Parathyroid adenoma (tissue), 2 donors: ENCODE results near the gene PRDX3.

Source experiments
- H2AFZ ChIP-seq: fragments of 300-600 bp; sonication (generic); one replicate; pipeline ENCODE4 v1.7.0; 2017; ENCODE audit warnings: antibody characterized with exemption, mild to moderate bottlenecking
- H3K27ac ChIP-seq: fragments of 300-600 bp; sonication (generic); one replicate; pipeline ENCODE4 v1.7.0; 2017
- H3K27me3 ChIP-seq: fragments of 300-600 bp; sonication (generic); one replicate; pipeline ENCODE4 v1.7.0; 2017; ENCODE audit warnings: low read length; ENCODE audit not compliant: control insufficient read depth, insufficient read depth
- H3K36me3 ChIP-seq: fragments of 300-600 bp; sonication (generic); one replicate; pipeline ENCODE4 v1.7.0; 2017; ENCODE audit warnings: low read length; ENCODE audit not compliant: control insufficient read depth, insufficient read depth
- H3K4me1 ChIP-seq: fragments of 300-600 bp; sonication (generic); one replicate; pipeline ENCODE4 v1.7.0; 2017; ENCODE audit warnings: control low read depth
- H3K4me2 ChIP-seq: fragments of 300-600 bp; sonication (generic); one replicate; pipeline ENCODE4 v1.7.0; 2017; ENCODE audit warnings: low read length
- H3K4me3 ChIP-seq: fragments of 300-600 bp; sonication (generic); one replicate; pipeline ENCODE4 v1.7.0; 2017; ENCODE audit warnings: low read depth, low read length
- H3K79me2 ChIP-seq: fragments of 300-600 bp; sonication (generic); one replicate; pipeline ENCODE4 v1.7.0; 2017; ENCODE audit warnings: control low read depth
- H3K9ac ChIP-seq: fragments of 300-600 bp; sonication (generic); one replicate; pipeline ENCODE4 v1.7.0; 2017; ENCODE audit warnings: mild to moderate bottlenecking
- H3K9me3 ChIP-seq: fragments of 300-600 bp; sonication (generic); one replicate; pipeline ENCODE4 v1.7.0; 2017; ENCODE audit warnings: low read length; ENCODE audit not compliant: control insufficient read depth
- TF ChIP-seq, protein P1 (sequence below): fragments of 300-600 bp; sonication (generic); IDR thresholded peaks from one replicate; pipeline ENCODE4 v1.7.0; 2017; ENCODE audit warnings: antibody characterized with exemption, mild to moderate bottlenecking
- donor health status: primary hyperparathyroidism.

Gene PRDX3

DNA sequence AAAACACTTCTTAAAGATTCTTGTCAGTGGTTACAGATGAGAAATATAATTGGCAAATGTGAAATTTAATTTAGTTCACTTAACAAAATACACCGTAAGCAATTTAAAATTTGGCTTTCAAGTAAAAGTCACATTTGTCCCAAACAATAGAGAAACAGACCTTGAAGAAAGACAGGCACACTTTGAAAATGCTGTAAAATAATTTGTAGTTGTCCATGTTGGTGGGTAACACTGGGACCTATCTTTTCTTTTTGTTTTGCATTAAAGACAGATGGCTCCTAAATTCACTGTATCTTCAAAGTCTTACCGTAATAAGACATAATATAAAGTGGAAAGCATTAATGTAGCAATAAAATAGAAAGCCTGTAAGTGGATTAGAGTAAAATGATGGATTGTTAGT, 32.0 kb upstream of the PRDX3 start:
- no peak overlapping the region for H2AFZ ChIP-seq
- no peaks in the 10 kb centered on the region for H3K27me3 ChIP-seq
- TF ChIP-seq, protein P1, sequence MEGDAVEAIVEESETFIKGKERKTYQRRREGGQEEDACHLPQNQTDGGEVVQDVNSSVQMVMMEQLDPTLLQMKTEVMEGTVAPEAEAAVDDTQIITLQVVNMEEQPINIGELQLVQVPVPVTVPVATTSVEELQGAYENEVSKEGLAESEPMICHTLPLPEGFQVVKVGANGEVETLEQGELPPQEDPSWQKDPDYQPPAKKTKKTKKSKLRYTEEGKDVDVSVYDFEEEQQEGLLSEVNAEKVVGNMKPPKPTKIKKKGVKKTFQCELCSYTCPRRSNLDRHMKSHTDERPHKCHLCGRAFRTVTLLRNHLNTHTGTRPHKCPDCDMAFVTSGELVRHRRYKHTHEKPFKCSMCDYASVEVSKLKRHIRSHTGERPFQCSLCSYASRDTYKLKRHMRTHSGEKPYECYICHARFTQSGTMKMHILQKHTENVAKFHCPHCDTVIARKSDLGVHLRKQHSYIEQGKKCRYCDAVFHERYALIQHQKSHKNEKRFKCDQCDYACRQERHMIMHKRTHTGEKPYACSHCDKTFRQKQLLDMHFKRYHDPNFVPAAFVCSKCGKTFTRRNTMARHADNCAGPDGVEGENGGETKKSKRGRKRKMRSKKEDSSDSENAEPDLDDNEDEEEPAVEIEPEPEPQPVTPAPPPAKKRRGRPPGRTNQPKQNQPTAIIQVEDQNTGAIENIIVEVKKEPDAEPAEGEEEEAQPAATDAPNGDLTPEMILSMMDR, result no peak
- no peaks in the 10 kb centered on the region for H3K9me3 ChIP-seq
- peaks cover 29% of the 10 kb centered on the region for H3K4me1 ChIP-seq
- peak overlapping the region; percentile 89 for H3K4me3 ChIP-seq
- peak overlapping the region; percentile 90 for H3K27ac ChIP-seq
- no peak overlapping the region for H3K9ac ChIP-seq
- H3K4me2 ChIP-seq, result peak overlapping the region; percentile 57
- peaks cover 35% of the 10 kb centered on the region for H3K79me2 ChIP-seq
- no peaks in the 10 kb centered on the region for H3K36me3 ChIP-seq

DNA sequence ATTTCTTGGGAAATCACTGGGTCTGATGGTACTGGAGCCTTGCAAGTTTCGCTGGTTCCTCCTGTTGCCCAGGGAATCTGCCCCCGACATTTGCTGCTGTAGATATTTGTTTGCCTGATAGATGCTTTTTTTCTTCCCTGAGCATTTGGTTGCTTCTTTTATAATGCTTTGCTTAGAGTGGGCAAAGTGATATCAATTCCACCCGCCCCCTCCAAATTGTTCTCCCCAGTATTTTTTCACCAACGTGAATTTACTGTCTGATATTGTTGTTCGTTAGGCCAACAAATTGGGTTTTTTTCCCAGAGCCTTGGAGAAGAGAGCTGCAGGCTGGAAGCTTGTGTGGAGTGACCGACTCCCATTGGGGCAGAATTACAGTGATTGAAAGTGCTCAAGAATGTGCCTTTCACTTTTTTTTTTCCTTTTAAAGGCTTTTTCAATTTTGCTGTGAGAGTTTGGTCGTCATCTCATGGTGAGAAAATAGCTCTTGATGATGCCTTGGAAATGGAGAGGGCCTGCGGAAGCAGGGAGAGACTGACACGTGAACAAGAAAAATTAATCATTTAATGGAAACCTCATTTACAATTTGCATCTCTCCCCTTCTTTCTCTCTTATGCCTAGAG, 31.2 kb upstream of the PRDX3 start:
- peaks cover 27% of the 10 kb centered on the region for H3K79me2 ChIP-seq
- H3K27ac ChIP-seq, result peak overlapping the region; percentile 90
- H3K4me1 ChIP-seq, result peaks cover 23% of the 10 kb centered on the region

DNA sequence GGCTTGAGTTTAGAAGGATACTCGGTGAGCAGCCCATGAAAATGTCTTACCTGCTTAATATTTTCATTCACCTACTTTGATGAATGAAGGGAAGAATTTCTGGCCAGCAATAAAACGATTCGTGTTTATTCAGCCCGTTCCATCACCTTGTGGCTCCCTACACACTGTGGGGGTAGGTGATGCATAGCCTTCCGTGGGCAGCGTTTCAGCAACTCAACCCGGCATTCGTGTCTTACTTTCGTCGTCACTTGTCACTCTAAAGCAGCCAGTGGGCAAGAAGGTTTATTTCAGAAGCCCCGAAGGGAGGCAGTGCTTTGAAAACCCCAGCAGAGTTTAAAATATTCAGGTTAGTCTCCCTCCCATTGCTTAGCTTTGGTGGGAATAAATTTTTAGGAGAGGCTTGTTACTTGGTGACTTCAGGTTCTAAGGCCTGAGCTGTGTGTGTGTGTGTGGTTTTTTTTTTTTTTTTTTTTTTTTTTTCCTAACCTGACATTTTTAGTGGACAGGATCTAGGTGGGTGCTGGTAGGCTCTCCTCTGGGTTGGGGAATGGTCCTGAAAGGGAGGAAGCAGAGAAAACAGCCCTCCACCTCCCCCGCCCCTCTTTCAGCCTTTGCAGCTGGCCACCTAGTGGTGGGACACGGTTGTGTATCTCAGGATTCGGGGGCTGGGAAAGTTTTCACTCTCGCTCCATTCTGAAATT, 30.6 kb upstream of the PRDX3 start:
- Histone ChIP-seq H3K4me2 (peak overlapping the region; percentile 57), H3K79me2 (peaks cover 20% of the 10 kb centered on the region), H3K4me1 (peaks cover 16% of the 10 kb centered on the region), H3K4me3 (peak overlapping the region; percentile 89), H3K27me3 (no peaks in the 10 kb centered on the region), H3K9ac (no peak overlapping the region), H3K36me3 (no peaks in the 10 kb centered on the region), H3K9me3 (no peaks in the 10 kb centered on the region), H2AFZ (peak overlapping the region; percentile 5), H3K27ac (peak overlapping the region; percentile 90)
- TF ChIP-seq, protein P1, result peak; percentile 79

More for the DNA sequence above, 31.2 kb upstream of the PRDX3 start:
- no peaks in the 10 kb centered on the region for H3K27me3 ChIP-seq
- peak overlapping the region; percentile 89 for H3K4me3 ChIP-seq
- H2AFZ ChIP-seq, result no peak overlapping the region
- H3K36me3 ChIP-seq, result no peaks in the 10 kb centered on the region
- H3K4me2 ChIP-seq, result peak overlapping the region; percentile 57
- no peak overlapping the region for H3K9ac ChIP-seq
- H3K9me3 ChIP-seq, result no peaks in the 10 kb centered on the region
- TF ChIP-seq, protein P1, result no peak

DNA sequence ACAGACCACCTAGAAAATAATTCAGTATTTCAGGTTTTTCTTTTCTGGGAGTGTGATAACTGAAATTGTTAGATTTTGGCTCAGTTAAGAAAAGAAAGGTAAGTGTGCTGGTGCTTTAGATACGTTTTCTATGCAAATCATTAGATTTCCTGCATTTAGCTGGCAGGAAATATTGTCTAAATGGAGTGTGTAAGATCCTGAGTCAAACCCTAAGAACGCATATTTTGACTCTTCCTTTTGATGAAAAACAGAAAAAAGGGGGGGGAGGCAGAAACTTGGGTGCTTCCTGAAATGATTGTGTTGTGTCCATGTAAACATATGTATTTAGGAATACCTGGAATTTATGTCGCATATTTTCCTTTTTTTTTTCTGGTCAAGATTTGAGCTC, 29.9 kb upstream of the PRDX3 start:
- no peaks in the 10 kb centered on the region for H3K9me3 ChIP-seq
- peaks cover 17% of the 10 kb centered on the region for H3K79me2 ChIP-seq
- TF ChIP-seq, protein P1, result no peak
- H3K4me2 ChIP-seq, result peak overlapping the region; percentile 57
- H2AFZ ChIP-seq, result no peak overlapping the region
- H3K36me3 ChIP-seq, result no peaks in the 10 kb centered on the region
- no peaks in the 10 kb centered on the region for H3K27me3 ChIP-seq
- peak overlapping the region; percentile 31 for H3K9ac ChIP-seq
- peak overlapping the region; percentile 90 for H3K27ac ChIP-seq
- peak overlapping the region; percentile 89 for H3K4me3 ChIP-seq
- H3K4me1 ChIP-seq, result peaks cover 10% of the 10 kb centered on the region
